IMR-90 (cell line): ENCODE results near the gene KCNIP3. TPM values are rescaled to one million over a fixed set of nuclear protein-coding genes. Genes with fewer than 3 reads are reported as not detected.

ENCODE experiments used
- ATAC-seq: fragments of 200-7000 bp; cut with Tn5 transposase; 2 replicates; pipeline ENCODE4 v1.9.1; 2020; ENCODE audit warnings: low read depth, mild to moderate bottlenecking, moderate library complexity
- BruUV-seq: library from RNA; stranded (reverse); fragments of 400-500 nt; replicated peaks from 2 replicates; lab custom pipeline; 2021; lab: Mats Ljungman, UMichigan
- CTCF ChIA-PET: fragments of 300-600 bp; formaldehyde crosslinking; extraction: SDS; loops from one replicate; lab custom pipeline; 2021; ENCODE audit warnings: antibody characterized with exemption; lab: Yijun Ruan, JAX
- POLR2A ChIA-PET: fragments of 300-600 bp; sonication (Branson Sonifier 250); formaldehyde crosslinking; loops from one replicate; lab custom pipeline; 2022; ENCODE audit warnings: antibody characterized with exemption; ENCODE audit not compliant: unreplicated experiment; lab: Charles Lee
- DNase-seq: peaks from one replicate; pipeline ENCODE4 v3.0.0; 2013
- H2AFZ ChIP-seq: replicated peaks from 2 replicates; pipeline ENCODE3; 2013; ENCODE audit warnings: low read length, mild to moderate bottlenecking; ENCODE audit not compliant: poor library complexity
- H2AK5ac ChIP-seq: 2 replicates; pipeline ENCODE4 v1.6.1; 2013; ENCODE audit warnings: low read depth, low read length, inconsistent platforms
- H2AK9ac ChIP-seq: replicated peaks from 2 replicates; pipeline ENCODE3; 2013; ENCODE audit warnings: mild to moderate bottlenecking, low read depth, low read length, moderate library complexity; ENCODE audit not compliant: poor library complexity
- H2BK120ac ChIP-seq: 2 replicates; pipeline ENCODE4 v1.6.1; 2013; ENCODE audit warnings: low read depth, low read length, inconsistent platforms
- H2BK15ac ChIP-seq: 3 replicates; pipeline ENCODE4 v1.6.1; 2013; ENCODE audit warnings: low read depth, low read length, inconsistent platforms
- H2BK20ac ChIP-seq: 2 replicates; pipeline ENCODE4 v1.6.1; 2013; ENCODE audit warnings: low read depth, mild to moderate bottlenecking, inconsistent platforms, low read length, moderate library complexity
- H2BK5ac ChIP-seq: 2 replicates; pipeline ENCODE4 v1.6.1; 2013; ENCODE audit warnings: mild to moderate bottlenecking, low read depth, low read length, inconsistent platforms; ENCODE audit not compliant: poor library complexity, severe bottlenecking
- H3K14ac ChIP-seq: replicated peaks from 2 replicates; pipeline ENCODE4 v1.6.1; 2013; ENCODE audit warnings: low read depth, low read length, inconsistent platforms
- H3K18ac ChIP-seq: 2 replicates; pipeline ENCODE4 v1.6.1; 2013; ENCODE audit warnings: low read depth, low read length, control low read depth
- H3K23ac ChIP-seq: 2 replicates; pipeline ENCODE4 v1.6.1; 2013; ENCODE audit warnings: low read depth, low read length, inconsistent platforms
- H3K27ac ChIP-seq: 2 replicates; pipeline ENCODE4 v1.5.1; 2013; ENCODE audit warnings: mild to moderate bottlenecking, control low read depth, low read length; ENCODE audit not compliant: insufficient read depth
- H3K27me3 ChIP-seq: 2 replicates; pipeline ENCODE4 v1.6.1; 2013; ENCODE audit warnings: low read length; ENCODE audit not compliant: control insufficient read depth, insufficient read depth
- H3K36me3 ChIP-seq: 2 replicates; pipeline ENCODE4 v1.6.1; 2013; ENCODE audit warnings: low read length, mixed read lengths; ENCODE audit not compliant: control insufficient read depth, insufficient read depth
- H3K4ac ChIP-seq: 2 replicates; pipeline ENCODE4 v1.6.1; 2013; ENCODE audit warnings: low read depth, low read length, inconsistent platforms
- H3K4me1 ChIP-seq: 2 replicates; pipeline ENCODE4 v1.6.1; 2013; ENCODE audit warnings: low read length, mixed read lengths; ENCODE audit not compliant: control insufficient read depth, insufficient read depth
- H3K4me2 ChIP-seq: 2 replicates; pipeline ENCODE4 v1.6.1; 2013; ENCODE audit warnings: low read depth, mild to moderate bottlenecking, control low read depth, low read length, moderate library complexity
- H3K4me3 ChIP-seq: 2 replicates; pipeline ENCODE4 v1.5.1; 2013; ENCODE audit warnings: low read depth, mild to moderate bottlenecking, control low read depth, low read length, moderate library complexity; ENCODE audit not compliant: insufficient read depth
- H3K56ac ChIP-seq: 2 replicates; pipeline ENCODE4 v1.6.1; 2013; ENCODE audit warnings: low read length, inconsistent platforms; ENCODE audit not compliant: insufficient read depth; ENCODE audit errors: extremely low read depth
- H3K79me1 ChIP-seq, 2 experiments: 2 replicates each; pipeline ENCODE4 v1.6.1; 2013; ENCODE audit warnings: low read length in 2 of 2, inconsistent platforms in 1 of 2, low read depth in 1 of 2
- H3K9ac ChIP-seq: 2 replicates; pipeline ENCODE4 v1.6.1; 2013; ENCODE audit warnings: low read depth, low read length, control low read depth
- H3K9me1 ChIP-seq: 2 replicates; pipeline ENCODE4 v1.6.1; 2013; ENCODE audit warnings: low read length, inconsistent platforms; ENCODE audit not compliant: insufficient read depth
- H3K9me3 ChIP-seq: 2 replicates; pipeline ENCODE4 v1.6.1; 2013; ENCODE audit warnings: low read length; ENCODE audit not compliant: control insufficient read depth, insufficient read depth
- H4K20me1 ChIP-seq: 2 replicates; pipeline ENCODE4 v1.6.1; 2013; ENCODE audit warnings: low read length, inconsistent platforms; ENCODE audit not compliant: insufficient read depth
- H4K5ac ChIP-seq: 2 replicates; pipeline ENCODE4 v1.6.1; 2013; ENCODE audit warnings: mild to moderate bottlenecking, low read depth, low read length, control low read depth
- H4K8ac ChIP-seq, 2 experiments: 2 replicates each; pipeline ENCODE4 v1.6.1; 2013; ENCODE audit warnings: low read depth in 2 of 2, low read length in 2 of 2, control low read depth in 1 of 2, inconsistent platforms in 1 of 2
- H4K91ac ChIP-seq: 2 replicates; pipeline ENCODE4 v1.6.1; 2013; ENCODE audit warnings: low read depth, low read length, inconsistent platforms; ENCODE audit not compliant: insufficient read depth
- CEBPB ChIP-seq: IDR thresholded peaks from 2 replicates; pipeline ENCODE4 v1.6.1; 2012; ENCODE audit warnings: low read depth, low read length, improper control_type of control experiment
- CHD1 ChIP-seq: IDR thresholded peaks from 2 replicates; pipeline ENCODE4 v1.6.1; 2012; ENCODE audit warnings: low read depth, low read length, improper control_type of control experiment
- CTCF ChIP-seq: conservative IDR thresholded peaks from 2 replicates; pipeline ENCODE4 v1.5.1; 2012; ENCODE audit warnings: mild to moderate bottlenecking, low read depth, low read length, improper control_type of control experiment
- FOS ChIP-seq: fragments of 150-350 bp; IDR thresholded peaks from 2 replicates; pipeline ENCODE4 v1.6.1; 2016; ENCODE audit warnings: low read depth, low read length
- MAFK ChIP-seq: IDR thresholded peaks from 2 replicates; pipeline ENCODE4 v1.6.1; 2012; ENCODE audit warnings: low read depth, low read length, improper control_type of control experiment
- MAZ ChIP-seq: IDR thresholded peaks from 2 replicates; pipeline ENCODE4 v1.6.1; 2012; ENCODE audit warnings: low read depth, mild to moderate bottlenecking, low read length, improper control_type of control experiment, moderate library complexity, borderline replicate concordance
- MXI1 ChIP-seq: IDR thresholded peaks from 2 replicates; pipeline ENCODE4 v1.6.1; 2012; ENCODE audit warnings: low read depth, mild to moderate bottlenecking, low read length, moderate library complexity, borderline replicate concordance
- NFE2L2 ChIP-seq: fragments of 150-350 bp; IDR thresholded peaks from 2 replicates; pipeline ENCODE4 v1.6.1; 2016; ENCODE audit warnings: low read depth, mild to moderate bottlenecking, low read length
- POLR2A ChIP-seq: IDR thresholded peaks from 2 replicates; pipeline ENCODE4 v1.6.1; 2012; ENCODE audit warnings: mild to moderate bottlenecking, low read depth, low read length
- RAD21 ChIP-seq: IDR thresholded peaks from 2 replicates; pipeline ENCODE4 v1.6.1; 2012; ENCODE audit warnings: low read length, improper control_type of control experiment
- RCOR1 ChIP-seq: IDR thresholded peaks from 2 replicates; pipeline ENCODE4 v1.6.1; 2012; ENCODE audit warnings: mild to moderate bottlenecking, low read length, improper control_type of control experiment; ENCODE audit not compliant: insufficient replicate concordance
- RFX5 ChIP-seq: IDR thresholded peaks from 2 replicates; pipeline ENCODE4 v1.8.0; 2012; ENCODE audit warnings: low read depth, mild to moderate bottlenecking, low read length, moderate library complexity
- SMC3 ChIP-seq: fragments of 150-350 bp; IDR thresholded peaks from 2 replicates; pipeline ENCODE4 v1.6.1; 2016; ENCODE audit warnings: low read depth, mild to moderate bottlenecking, antibody characterized with exemption, low read length, moderate library complexity
- USF2 ChIP-seq: fragments of 150-350 bp; IDR thresholded peaks from 2 replicates; pipeline ENCODE4 v1.6.1; 2017; ENCODE audit warnings: mild to moderate bottlenecking, antibody characterized with exemption, low read length, low read depth
- WGBS, 2 experiments: methylation state at CpG; one replicate each; pipeline versions ENCODE4 v1.1.5 to v1.1.7; 2013; ENCODE audit warnings: missing lambda C conversion rate in 2 of 2; ENCODE audit not compliant: insufficient read length in 1 of 2; ENCODE audit errors: extremely low coverage in 2 of 2; 5-methylcytosine and 5-hydroxymethylcytosine counted together
- dilution Hi-C: fragments of 300-500 bp; cut with HindIII; formaldehyde crosslinking; loops from one replicate; pipeline ENCODE4 v1.14.3; 2018; ENCODE audit warnings: low sequenced_read_pairs; ENCODE audit not compliant: unreplicated experiment
- in situ Hi-C: fragments of 300-500 bp; cut with MboI; formaldehyde crosslinking; loops from 3 replicates; pipeline ENCODE4 v1.14.3; 2019; ENCODE audit warnings: low sequenced_read_pairs, inconsistent platforms, mixed read lengths
- intact Hi-C: fragments of 100-400 bp; cut with micrococcal nuclease; formaldehyde crosslinking; loops from 2 replicates; pipeline ENCODE4 v1.10.0; 2022
- polyA plus RNA-seq, 3 experiments: library from polyadenylated mRNA; depleted of rRNA; stranded (reverse); fragments of >200 nt; gene quantifications; 2 replicates each; pipeline ENCODE4 v1.2.3, GENCODE V29; 2012; ENCODE audit warnings: low replicate concordance in 1 of 3
- total RNA-seq: library from RNA; depleted of rRNA; stranded (reverse); fragments of >200 nt; gene quantifications from 2 replicates; pipeline ENCODE4 v1.2.3, GENCODE V29; 2012

KCNIP3 gene
- total and polyA plus RNA-seq, 2 of the 4 experiments (the other 2 are of a cell fraction), result 0.72 to 1.4 TPM

- Histone ChIP-seq H3K14ac (no peak overlapping the region), H2AK9ac (no peak overlapping the region), H4K5ac (no peak overlapping the region), H3K79me1 (no peaks in the 10 kb centered on the region), H3K4me3 (no peak overlapping the region), H3K9me1 (no peaks in the 10 kb centered on the region), H2BK5ac (no peak overlapping the region), H2AFZ (no peak overlapping the region), H3K27me3 (peaks cover 2% of the 10 kb centered on the region; the same call in 1 of the 2 replicates), H2BK120ac (no peak overlapping the region), H3K56ac (no peak overlapping the region), H2AK5ac (no peak overlapping the region), H3K18ac (no peak overlapping the region), H2BK15ac (no peak overlapping the region), H3K23ac (no peak overlapping the region), H4K20me1 (no peaks in the 10 kb centered on the region), H3K4me2 (no peak overlapping the region), H3K4ac (no peak overlapping the region), H3K4me1 (no peaks in the 10 kb centered on the region), H3K9ac (no peak overlapping the region), H3K27ac (no peak overlapping the region), H3K9me3 (peaks cover 2% of the 10 kb centered on the region; the same call in 1 of the 2 replicates), H4K8ac (no peak overlapping the region), H3K36me3 (no peaks in the 10 kb centered on the region), H2BK20ac (no peak overlapping the region), H4K91ac (no peak overlapping the region)
- DNase-seq (no peak), ATAC-seq (no peak)
- in situ Hi-C loops (no loop called here), intact Hi-C loops (no loop called here), dilution Hi-C loops (no loop called here)
- CTCF ChIA-PET, result no interaction called here
- TF ChIP-seq SMC3 (no peak), POLR2A (no peak), NFE2L2 (no peak), FOS (no peak), RAD21 (no peak), MXI1 (no peak), MAZ (no peak), CEBPB (no peak), MAFK (no peak), RFX5 (no peak), CTCF (no peak), RCOR1 (no peak), CHD1 (no peak), USF2 (no peak)
- no CpG with 5 or more reads among the region's 2 CpGs for WGBS, 2 experiments
- POLR2A ChIA-PET, result no interaction called here
- no TSS peak for BruUV-seq
These were observed 34.1 kb upstream of the KCNIP3 start for GRCh38 chr2:95262896-95263542.
